ENCODE results near the gene MYEOV.

GRCh38 chr11:69265210-69265609 is 28.7 kb upstream of the MYEOV start:
- TF ChIP-seq, protein P1, sequence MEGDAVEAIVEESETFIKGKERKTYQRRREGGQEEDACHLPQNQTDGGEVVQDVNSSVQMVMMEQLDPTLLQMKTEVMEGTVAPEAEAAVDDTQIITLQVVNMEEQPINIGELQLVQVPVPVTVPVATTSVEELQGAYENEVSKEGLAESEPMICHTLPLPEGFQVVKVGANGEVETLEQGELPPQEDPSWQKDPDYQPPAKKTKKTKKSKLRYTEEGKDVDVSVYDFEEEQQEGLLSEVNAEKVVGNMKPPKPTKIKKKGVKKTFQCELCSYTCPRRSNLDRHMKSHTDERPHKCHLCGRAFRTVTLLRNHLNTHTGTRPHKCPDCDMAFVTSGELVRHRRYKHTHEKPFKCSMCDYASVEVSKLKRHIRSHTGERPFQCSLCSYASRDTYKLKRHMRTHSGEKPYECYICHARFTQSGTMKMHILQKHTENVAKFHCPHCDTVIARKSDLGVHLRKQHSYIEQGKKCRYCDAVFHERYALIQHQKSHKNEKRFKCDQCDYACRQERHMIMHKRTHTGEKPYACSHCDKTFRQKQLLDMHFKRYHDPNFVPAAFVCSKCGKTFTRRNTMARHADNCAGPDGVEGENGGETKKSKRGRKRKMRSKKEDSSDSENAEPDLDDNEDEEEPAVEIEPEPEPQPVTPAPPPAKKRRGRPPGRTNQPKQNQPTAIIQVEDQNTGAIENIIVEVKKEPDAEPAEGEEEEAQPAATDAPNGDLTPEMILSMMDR (IDR thresholded peaks at IDR 0.05; ENCODE audit: low read length): no peak
- no peak for TF ChIP-seq EZH2phosphoT487 (IDR thresholded peaks at IDR 0.05; ENCODE audit: low read length)
